TTC549 (cell line): ENCODE data around the gene SCO1.
"Not testable (repeated sequence)": the region's sequence is repeated elsewhere in the genome, so short reads cannot be mapped to it uniquely, and the experiment has no call there.

Experiments
- FAIRE-seq: peaks from 2 replicates; lab custom pipeline; 2012; peaks lifted over from hg19 to GRCh38; lab: Jason Lieb, UNC

The SCO1 gene

DNA sequence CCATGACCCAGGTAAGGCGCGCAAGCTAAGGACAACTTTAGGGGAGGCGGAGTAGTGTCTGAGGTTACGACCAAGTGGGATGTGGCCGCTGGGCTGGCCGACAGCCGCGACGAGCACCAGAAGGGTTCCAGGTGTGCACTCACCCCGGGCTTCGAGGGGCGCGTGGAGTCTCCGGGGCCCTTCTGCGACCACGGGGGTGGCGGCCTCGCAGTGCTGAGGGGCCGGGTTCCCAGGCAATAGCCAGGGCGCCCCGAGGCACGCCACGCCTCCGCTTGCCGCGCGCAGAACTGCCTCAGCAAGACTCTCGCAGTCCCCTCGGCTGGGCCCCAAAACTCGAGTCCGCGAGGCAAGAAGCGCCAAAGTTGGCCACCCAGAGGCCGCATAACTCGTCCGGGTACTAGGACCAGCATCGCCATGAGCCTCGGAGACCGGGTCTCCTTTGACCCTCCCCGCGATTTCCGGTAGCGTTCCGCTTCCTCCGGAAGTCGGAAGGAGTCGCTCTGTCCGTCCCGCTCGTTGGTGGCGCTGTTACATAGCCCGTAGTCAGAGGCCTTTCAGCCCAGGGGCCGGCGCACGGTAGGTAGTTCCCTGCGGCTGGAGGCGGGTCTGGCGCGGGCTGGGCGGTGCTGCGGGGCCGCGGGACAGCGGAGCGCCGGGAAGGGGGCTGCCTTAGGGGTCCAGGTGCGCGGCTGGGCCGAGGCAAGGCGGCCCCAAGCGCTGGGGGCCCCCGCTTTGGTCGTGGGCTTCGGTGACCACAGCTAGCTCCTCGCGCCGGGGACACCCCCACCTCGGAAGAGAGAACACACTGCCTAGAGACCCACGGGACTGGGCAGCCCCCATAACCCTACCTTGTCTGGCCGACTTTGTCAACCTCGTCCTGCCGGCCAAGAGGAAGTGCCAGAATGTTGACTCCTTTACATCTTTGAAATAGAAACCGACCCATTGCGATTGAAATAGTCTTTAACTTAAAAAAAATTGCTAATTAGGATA, at the start of gene SCO1, which contains the start of gene ADPRM:
TSS of gene SCO1 (minus strand) at position 442 of the 990 bp plus-strand sequence. CDS start at position 416, 26 bp downstream.
TSS of gene ADPRM (plus strand) at position 503 of the 990 bp plus-strand sequence. CDS start 7,333 bp downstream, outside the sequence.
- no peak for FAIRE-seq

DNA sequence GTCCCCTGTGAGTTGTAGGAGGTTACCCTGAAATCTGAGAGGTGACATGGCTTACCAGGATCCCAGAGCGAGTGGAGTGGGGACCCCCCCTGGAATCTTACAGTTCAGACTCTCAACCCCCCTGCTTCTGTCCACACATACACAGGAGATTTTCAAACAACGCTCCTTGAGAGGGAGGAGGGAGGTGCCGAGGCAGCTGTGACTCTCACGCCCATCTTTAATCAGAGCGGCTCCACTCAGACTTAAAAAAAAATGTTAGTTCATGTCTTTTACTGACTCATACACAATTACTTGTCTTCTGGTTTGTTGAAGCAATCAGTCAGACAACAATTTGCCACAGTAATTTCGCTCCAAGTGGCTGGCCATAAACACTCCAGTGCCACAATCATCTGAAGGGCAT, 47.9 kb upstream of the SCO1 start:
- no peak for FAIRE-seq

DNA sequence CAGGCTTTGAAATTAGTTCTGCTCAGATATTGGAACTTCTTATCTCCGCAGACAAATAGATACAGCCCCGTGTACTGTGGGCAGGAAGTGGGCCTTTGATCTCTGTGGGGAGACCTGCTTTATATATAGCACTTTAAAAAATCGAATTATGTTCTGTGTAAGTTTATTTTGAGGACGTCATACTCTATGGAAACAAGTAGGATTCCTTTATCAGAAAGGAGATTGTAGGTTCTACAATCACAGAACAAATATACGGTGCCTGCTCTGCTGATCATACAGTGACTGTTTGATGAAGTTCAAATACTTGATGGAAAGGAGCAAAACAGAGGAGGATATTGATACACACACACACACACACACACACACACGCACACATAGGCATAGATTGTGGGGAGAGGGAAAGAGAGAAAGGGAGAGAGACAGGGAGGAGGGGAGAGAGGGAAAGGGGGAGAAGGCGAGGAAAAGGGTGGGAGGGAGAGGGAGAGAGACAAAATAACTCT, 47.2 kb upstream of the SCO1 start:
- no peak for FAIRE-seq

DNA sequence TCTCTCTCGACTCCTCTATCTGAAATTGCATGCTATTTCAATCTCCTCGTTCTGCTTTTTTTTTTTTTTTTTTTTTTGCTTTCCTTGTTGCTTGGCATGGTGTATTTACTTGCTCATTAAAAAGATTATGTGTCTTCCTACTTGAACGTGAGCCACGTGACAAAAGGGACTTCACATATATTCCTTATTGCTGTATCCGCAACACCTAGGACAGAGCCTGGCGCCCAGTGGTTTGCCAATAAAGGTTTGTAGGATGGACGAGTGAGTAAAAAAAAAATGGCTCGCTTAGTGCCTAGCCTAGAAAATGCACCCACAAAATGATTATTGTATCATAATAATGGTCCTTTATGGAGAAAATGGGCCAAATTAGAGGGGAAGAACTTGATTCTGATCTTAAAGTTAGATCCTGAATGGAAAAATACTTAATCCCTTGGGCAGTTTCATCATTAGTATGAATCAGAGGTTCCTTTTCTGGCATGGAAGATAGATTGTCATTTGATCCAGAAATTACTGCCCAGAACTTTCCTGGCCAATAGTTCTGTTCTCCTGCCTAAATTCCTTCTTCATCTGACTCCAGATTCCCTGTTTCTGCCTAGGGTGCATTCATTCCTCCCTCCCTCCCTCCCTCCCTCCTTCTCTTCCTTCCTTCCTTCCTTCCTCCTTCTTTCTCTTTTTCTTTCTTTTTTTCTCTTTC, 46.1 kb upstream of the SCO1 start:
- no peak for FAIRE-seq

DNA sequence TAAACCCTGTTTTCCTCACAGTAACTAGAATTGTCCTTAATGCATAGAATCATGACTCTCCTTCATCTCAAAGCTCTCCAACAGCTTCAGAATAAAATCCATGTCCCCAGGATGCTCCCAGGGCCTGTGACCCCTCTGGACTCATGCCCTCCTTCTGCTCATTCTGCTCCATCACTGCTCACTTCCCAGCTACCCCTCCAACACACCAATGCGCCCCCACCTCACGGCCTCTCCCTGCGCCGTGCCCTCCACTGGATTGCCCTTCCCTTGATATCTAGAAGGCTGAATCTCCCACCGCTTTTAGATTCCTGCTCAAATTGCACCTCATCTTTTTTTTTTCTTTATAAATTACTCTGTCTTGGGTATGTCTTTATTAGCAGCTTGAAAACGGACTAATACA, 45.1 kb upstream of the SCO1 start:
- FAIRE-seq = no peak

DNA sequence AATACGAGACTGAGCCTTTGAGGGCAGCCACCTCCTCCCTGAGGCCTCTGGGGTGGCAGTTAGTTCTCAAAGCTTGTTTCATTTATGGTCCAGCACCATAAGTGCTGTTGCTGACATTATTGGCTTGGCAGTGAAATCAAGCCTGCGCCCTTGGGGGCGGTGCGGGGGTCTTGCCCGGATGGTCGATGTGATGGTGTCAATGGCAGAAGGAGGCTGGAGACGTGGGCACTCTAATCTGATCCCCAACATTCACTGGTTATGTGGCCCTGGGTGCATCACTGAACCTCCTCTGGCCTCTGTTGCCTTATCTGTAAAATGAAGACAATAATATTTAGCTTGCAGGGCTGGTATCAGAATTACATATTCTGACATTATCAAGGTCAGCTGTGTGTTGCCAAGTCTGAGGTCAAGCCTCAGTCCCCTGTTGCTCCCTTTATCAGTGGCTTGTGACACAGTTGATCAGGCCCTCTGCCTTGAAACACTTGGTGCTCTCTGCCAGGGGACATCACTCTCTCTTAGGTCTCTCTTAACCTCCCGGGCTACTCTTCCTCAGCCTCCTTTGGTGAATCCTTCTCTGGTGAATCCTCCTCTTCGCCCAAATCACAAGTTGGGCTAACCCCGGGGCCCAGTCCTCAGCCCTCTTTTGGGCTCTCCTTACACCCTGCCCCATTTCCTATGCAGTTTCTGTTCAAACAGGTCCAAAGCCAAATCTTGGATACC, 44.2 kb upstream of the SCO1 start:
- no peak for FAIRE-seq

DNA sequence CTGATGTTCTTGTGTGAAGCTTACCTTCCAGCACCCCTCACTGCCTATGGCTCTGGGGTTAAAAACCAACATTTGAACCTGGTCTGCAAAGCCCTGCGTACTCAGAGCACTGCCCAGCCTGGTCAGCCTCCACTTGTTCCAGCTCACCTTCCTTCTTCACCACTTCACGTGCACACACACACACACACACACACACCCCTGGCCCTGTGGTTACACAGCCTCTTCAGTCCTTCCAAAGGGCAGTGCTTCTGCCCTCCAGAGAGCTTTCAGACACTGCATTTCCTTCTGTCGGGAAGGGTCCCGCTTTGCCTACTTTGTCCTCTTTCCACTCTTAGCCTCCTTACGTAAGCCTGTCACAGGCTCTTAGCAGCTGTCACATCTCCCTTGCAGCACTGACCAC, 42.1 kb upstream of the SCO1 start:
- FAIRE-seq = no peak

DNA sequence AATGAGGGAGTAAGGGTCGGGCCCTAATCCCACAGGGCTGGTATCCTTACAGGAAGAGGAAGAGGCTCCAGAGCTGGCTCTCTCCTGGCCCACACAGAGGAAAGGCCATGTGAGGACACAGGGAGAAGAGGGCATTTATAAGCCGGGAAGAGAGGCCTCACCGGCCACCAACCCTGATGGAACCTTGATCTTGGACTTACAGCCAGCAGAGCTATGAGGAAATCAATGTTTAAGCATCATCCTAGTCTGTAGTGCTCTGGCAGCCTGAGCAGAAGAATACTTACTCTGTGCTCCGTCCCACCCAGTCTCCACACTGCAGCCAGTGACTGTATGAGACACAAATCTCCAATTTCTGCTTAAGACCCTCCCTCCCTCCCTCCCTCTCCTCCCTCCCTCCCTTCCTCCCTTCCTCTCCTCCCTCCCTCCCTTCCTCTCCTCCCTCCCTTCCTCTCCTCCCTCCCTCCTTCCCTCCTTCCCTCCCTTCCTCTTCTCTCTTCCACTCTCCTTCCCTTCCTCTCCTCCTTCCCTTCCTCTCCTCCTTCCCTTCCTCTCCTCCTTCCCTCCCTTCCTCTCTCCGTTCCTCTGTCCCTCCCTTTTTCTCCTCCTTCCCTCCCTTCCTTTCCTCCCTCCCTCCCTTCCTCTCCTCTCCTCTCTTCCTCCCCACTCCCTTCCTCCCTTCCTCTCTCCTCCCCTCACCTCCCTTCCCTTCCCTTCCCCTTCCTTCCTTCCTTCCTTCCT, 41.4 kb upstream of the SCO1 start:
- no peak for FAIRE-seq

DNA sequence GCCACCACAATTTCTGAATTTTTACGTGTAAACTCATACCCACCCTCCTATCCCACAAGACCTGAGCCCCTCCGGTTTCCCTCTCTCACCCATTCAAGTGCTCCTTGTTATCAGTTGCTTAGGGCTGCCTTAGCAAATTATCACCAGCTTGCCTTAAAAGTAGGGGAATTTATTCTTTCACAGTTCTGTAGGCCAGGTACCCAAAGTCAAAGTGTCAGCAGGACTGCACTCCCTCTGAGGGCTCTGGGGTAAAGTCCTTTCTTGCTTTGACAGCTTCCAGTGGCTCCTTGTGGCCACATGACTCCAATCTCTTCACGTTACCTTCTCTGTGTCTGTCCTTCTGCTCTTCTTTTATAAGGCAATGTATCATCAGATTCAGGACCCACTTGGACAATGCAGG, 40.4 kb upstream of the SCO1 start:
- no peak for FAIRE-seq

DNA sequence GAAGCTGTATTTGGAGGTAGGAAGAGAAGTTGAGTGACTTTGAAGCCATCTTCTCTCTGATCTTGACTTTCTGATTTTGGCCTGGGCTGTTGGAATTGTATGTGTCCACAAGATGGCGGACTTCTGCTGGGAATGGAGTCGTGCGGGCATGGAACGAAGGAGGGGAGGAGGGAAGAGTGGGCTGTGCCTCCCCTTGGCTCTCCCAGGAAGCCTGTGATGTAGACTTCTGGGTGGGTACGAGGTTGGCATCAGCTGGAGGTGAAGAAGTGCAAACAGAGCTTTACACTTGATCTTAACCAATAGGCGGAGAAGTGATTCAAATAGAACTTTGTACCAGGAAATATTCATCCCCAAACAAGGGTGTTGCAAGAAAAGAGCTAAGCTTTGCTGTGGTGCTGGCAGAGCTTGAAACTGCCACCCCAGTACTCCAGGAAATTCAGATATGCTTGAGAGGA, 39.9 kb upstream of the SCO1 start:
- FAIRE-seq = peak; percentile 45

DNA sequence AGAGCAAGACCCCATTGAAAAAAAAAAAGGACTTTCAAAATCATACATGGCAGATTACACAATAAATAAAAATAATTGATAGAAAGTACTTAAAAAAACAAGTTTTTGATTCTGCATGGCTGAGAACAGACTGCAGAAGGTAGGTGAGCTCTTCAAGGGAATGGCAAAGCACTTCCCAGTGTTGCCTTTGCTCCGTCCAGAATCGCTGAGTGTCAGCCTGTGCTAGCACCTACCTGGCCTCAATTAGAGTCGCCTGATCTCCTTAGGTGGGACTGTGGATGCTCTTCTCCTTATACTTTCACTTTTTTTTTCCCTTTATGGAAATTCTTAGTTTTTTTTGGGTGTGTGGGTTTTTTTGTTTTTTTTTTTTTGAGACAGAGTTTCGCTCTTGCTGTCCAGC, 38.5 kb upstream of the SCO1 start:
- no peak for FAIRE-seq

DNA sequence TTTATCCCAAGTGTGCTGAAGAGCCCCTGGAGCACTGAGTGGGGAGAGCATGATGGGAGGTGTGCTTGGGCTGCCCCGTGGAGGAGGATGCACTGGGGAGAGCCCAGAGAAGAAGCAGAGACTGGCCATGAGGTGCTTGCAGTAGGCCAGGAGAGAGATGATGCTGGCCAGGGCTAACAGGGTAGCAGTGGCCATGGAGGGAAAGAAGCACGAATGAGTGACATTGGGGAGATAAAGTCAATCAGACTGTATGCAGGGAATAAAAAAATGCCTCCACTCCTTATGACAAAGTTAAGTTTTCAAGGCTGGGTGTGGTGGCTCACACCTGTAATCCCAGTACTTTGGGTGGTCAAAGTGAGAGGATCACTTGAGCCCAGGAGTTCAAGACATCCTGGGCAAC, 37.9 kb upstream of the SCO1 start:
- no peak for FAIRE-seq

DNA sequence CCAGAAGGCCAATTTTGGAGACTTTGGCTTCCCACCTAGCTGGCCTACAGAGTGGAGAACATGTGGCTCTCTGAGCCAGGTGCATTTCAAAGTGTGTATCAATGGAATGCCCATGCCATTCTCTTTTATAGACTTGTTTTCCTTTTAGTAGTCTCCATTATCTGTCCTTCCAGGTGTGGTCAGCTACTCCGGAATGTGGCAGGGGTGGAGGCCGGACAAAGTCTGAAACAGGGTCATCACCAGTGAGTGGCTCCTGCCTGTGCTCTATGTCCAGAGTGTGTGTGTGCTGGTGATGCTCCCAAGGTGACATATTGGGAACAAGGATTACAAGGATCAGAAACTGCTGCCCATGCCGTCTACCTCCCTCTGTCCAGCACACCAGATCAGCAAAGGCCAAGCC, 36.3 kb upstream of the SCO1 start:
- FAIRE-seq = no peak

DNA sequence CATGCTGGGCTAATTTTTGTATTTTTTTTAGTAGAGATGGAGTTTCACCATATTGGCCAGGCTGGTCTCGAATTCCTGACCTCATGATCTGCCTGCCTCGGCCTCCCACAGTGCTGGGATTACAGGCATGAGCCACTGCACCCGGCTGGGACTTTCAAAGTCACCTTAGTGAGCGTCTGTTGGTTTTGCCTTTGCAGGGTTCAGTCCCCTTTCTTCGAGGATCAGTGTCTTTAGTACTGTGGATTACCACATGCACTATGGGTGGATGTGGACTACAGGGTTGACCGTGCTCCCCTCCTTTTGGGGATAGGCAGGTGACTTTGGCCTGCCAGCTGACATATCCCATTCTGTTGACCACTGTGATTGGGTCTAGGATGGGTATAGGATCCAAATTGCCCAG, 34.8 kb upstream of the SCO1 start:
- not testable (repeated sequence) for FAIRE-seq

DNA sequence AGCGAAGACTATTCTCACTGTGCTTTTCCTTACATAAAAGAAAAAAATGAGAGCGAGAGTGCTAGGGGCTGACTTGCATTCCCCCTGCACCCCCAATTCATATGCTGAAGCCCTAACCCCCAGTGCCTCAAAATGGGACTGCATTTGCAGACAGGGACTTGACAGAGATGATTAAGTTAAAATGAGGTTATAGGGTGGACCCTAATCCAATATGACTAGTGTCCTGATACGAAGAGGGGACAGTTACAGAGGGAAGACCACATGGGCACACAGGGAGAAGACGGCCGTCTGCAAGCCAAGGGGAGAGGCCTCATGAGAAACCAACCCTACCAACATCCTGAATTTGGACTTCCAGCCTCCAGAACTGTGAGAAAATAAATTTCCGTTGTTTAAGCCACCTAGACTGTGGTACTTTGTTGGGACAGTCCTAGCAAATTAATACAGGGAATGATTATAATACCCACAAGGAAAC, 34.1 kb upstream of the SCO1 start:
- no peak for FAIRE-seq

DNA sequence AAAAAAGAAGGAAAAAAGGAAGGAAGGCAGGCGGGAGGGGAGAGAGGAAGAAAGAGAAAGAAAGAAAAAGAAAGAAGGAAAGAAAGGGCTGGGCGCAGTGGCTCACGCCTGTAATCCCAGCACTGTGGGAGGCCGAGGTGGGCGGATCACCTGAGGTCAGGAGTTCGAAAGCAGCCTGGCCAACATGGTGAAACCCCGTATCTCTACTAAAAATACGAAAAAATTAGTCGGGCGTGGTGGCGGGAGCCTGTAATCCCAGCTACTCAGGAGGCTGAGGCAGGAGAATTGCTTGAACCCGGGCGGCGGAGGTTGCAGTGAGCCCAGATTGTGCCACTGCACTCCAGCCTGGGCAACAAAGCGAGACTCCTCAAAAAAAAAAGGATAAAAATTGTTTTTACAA, 32.9 kb upstream of the SCO1 start:
- FAIRE-seq = not testable (repeated sequence)

DNA sequence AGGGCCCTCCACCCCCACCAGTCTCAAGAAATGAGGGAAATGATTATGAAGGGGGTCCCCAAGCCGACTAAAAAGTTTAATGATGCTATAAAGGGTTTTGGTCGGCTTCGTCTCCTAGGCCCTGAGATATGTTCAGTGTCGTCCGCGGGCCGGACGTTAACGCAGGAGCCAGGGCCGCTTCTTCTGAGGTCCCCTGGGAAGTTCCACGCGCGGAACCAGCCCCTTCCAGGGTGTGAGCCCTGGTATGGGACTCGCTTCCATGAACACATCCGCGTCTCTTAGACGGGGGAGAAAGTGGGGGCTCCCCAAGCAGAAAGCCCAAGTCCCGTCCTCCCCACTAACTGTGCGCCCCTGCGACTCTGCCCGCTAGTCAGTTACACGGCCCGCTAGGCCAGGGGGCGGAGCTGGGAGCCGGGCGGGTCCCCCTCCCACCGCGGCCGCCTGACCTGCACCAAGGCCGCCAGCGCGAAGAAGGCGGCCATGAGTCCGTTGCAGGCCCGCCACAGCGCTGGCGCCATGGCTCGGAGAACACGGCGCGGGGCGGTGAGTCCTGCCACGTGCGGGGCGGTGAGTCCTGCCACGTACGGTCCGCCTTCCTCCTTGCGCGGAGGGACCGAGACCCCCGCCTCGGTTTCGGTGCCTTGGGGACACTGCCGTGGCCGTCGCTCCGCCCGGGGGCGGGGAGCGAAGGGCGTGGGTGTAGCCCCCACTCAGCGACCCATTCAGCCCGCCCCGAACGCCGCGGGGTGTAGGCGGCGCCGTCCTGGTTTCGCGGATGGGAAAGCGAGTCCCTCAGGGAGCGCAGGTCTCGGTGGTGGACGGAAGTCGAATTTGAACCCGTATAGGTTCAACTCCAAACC, 32.2 kb upstream of the SCO1 start, which contains the start of gene TMEM220:
TSS of gene TMEM220 (minus strand) at position 690 of the 860 bp plus-strand sequence. CDS start at position 518, 172 bp downstream.
- no peak for FAIRE-seq

DNA sequence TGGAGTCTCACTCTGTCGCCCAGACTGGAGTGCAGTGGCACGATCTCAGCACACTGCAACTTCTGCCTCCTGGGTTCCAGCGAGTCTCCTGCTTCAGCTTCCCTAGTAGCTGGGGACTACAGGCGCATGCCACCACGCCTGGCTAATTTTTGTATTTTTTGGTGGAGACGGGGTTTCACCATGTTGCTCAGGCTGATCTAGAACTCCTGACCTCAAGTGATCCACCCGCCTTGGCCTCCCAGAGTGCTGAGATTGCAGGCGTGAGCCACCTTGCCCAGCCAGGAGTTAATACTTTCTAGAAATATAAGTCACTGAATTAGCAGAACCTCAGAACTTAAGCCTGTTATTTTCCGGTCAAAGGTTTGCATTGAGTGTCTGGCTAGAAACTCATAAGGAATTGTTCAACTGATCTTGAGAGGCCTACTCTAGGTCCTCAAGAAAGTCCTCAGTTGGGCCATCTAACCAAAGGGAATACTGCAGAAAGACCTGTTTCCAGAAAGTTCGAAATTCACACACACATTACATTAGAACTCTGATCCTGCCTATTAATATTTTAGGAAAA, 31.1 kb upstream of the SCO1 start:
- no peak for FAIRE-seq

DNA sequence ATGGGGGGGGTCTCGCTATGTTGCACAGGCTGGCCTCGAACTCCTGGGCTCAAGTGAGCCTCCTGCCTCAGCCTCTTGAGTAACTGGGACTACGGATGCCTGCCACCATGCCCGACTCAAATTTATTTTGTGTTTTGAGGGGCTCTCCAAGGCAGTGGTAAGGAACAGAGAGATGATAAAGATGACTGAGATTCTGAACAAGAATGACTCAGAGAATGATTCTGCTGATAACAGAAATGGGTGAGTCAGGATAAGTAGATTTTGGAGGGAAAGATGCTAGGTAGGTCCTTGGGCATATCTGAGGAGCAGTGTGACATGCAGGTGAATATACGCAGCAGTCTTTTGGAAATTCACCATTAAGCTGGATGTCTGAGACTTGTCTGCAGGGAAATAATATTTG, 29.9 kb upstream of the SCO1 start:
- no peak for FAIRE-seq

DNA sequence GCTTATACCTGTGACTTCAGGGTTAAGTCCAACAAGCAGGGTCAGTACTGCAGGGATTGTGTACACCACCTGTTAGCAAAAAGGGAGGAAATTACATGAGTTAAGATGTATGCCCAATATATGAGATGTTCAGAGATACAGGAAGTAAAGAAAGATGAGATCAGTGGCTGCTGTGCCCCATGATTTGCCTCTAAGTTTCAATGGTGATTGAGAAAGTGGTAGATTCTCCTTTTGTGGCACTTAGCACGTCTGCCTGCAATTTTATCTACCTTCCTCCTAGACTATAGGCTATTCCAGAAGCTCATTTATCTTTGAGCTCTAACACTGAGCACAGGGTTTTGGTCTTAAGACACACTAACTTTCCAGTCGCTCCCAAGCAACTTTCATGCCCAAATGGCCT, 28.9 kb upstream of the SCO1 start:
- no peak for FAIRE-seq
